Vagina (tissue), 2 donors: ENCODE measurements around the gene SOX18.
A peak's percentile ranks its signal among the peaks of the same experiment; 100 is the strongest.

Experiments used
- POLR2A ChIP-seq, 2 donors: fragments of 450-650 bp; IDR thresholded peaks; one replicate each; pipeline ENCODE4 v1.6.1; 2017; ENCODE audit warnings: antibody characterized with exemption in 2 of 2, mild to moderate bottlenecking in 2 of 2, moderate library complexity in 2 of 2
- TF ChIP-seq, protein P1 (sequence below), 3 experiments: fragments of 450-650 bp in 2 of 3; fragments of 200-600 bp in 1 of 3; sonication (generic) in 1 of 3; IDR thresholded peaks; one replicate each; pipeline ENCODE4 v1.5.1; 2017 to 2019; ENCODE audit warnings: antibody characterized with exemption in 3 of 3, mild to moderate bottlenecking in 2 of 3, moderate library complexity in 2 of 3

GRCh38 chr20:64057628-64058498, 8.4 kb upstream of the SOX18 start:
- TF ChIP-seq, protein P1, sequence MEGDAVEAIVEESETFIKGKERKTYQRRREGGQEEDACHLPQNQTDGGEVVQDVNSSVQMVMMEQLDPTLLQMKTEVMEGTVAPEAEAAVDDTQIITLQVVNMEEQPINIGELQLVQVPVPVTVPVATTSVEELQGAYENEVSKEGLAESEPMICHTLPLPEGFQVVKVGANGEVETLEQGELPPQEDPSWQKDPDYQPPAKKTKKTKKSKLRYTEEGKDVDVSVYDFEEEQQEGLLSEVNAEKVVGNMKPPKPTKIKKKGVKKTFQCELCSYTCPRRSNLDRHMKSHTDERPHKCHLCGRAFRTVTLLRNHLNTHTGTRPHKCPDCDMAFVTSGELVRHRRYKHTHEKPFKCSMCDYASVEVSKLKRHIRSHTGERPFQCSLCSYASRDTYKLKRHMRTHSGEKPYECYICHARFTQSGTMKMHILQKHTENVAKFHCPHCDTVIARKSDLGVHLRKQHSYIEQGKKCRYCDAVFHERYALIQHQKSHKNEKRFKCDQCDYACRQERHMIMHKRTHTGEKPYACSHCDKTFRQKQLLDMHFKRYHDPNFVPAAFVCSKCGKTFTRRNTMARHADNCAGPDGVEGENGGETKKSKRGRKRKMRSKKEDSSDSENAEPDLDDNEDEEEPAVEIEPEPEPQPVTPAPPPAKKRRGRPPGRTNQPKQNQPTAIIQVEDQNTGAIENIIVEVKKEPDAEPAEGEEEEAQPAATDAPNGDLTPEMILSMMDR (IDR thresholded peaks at IDR 0.05): peak; percentile 39 to 64 (median 58)
- no peak for TF ChIP-seq POLR2A (IDR thresholded peaks at IDR 0.05)
